ENCODE data around the gene MAD1L1. TPM values are rescaled to one million over a fixed set of nuclear protein-coding genes. Genes with fewer than 3 reads are reported as not detected.

Gene MAD1L1
- total RNA-seq, 1 donor from 2014 or later, result 48.4 TPM

DNA sequence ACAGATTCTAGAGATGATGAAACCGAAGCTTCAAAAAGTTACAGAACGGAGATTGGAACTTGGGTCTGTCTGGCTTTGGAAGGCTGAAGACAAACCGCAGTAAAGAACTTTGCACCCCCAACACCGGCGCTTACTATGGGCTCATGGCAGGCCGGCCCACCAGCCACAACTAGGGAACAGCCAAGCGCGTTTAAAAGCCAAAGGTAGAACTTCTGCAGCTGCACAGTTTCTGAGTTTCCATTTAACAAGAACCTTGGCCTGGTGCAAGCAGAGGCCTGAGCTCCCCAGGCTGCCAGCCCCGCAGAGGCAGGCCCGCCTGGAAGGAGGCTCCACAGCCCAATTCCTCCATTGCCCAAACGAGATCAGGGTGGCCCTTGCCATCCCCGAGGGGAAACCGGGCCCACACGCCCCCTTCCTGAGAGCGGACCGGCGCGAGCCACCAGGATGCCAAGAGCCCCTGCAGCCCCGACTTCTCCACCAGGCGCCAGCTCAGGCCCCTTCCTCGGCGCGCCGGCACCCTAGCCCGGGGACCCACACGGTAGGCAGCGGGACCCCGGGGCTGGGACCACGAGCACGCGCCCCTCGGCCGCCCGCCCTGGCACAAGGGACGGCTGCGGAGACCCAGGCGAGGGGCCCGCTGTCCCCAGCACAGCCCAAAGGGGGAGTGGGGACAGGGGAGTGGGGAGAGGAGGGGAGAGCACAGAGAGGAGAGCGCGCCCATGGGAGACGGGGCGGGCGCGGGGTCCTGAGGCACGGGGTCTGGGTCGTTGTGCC is 566 bp downstream of the MAD1L1 start:
- Histone ChIP-seq H3K27me3 (no peaks in the 10 kb centered on the region), H3K9me3 (no peaks in the 10 kb centered on the region), H3K27ac (peak overlapping the region; percentile 72), H3K4me3 (peak overlapping the region; percentile 98), H3K36me3 (peaks cover 28% of the 10 kb centered on the region), H3K4me1 (peaks cover 21% of the 10 kb centered on the region)
- no peak for DNase-seq
- intact Hi-C loops (cut with DNase I), result no loop called here
- ATAC-seq, result peak; percentile 48
- TF ChIP-seq, protein P1, sequence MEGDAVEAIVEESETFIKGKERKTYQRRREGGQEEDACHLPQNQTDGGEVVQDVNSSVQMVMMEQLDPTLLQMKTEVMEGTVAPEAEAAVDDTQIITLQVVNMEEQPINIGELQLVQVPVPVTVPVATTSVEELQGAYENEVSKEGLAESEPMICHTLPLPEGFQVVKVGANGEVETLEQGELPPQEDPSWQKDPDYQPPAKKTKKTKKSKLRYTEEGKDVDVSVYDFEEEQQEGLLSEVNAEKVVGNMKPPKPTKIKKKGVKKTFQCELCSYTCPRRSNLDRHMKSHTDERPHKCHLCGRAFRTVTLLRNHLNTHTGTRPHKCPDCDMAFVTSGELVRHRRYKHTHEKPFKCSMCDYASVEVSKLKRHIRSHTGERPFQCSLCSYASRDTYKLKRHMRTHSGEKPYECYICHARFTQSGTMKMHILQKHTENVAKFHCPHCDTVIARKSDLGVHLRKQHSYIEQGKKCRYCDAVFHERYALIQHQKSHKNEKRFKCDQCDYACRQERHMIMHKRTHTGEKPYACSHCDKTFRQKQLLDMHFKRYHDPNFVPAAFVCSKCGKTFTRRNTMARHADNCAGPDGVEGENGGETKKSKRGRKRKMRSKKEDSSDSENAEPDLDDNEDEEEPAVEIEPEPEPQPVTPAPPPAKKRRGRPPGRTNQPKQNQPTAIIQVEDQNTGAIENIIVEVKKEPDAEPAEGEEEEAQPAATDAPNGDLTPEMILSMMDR (IDR thresholded peaks at IDR 0.05), result no peak

DNA sequence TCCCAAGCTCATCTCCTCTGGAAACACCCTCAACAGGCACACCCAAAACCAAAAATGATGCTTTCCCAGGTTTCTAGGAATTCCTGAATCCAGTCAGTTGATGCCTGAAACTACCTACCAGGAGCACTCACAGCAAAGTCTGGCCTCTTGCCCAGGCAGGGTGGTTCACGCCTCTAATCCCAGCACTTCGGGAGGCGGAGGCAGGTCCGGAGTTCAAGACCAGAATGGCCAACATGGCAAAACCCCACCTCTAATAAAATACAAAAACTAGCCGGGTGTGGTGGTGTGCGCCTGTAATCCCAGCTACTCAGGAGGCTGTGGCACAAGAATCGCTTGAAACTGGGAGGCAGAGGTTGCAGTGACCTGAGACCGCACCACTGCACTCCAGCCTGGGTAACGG is 1.9 kb downstream of the MAD1L1 start:
- Histone ChIP-seq H3K27me3 (no peaks in the 10 kb centered on the region), H3K27ac (no peak overlapping the region), H3K9me3 (no peaks in the 10 kb centered on the region), H3K4me1 (peaks cover 21% of the 10 kb centered on the region), H3K36me3 (peaks cover 36% of the 10 kb centered on the region), H3K4me3 (no peak overlapping the region)
- DNase-seq, result no peak
- intact Hi-C loops (cut with DNase I), result no loop called here
- TF ChIP-seq, protein P1 (IDR thresholded peaks at IDR 0.05), result no peak
- no peak for ATAC-seq

- Histone ChIP-seq H3K9me3 (no peaks in the 10 kb centered on the region), H3K4me3 (no peak overlapping the region), H3K4me1 (peaks cover 21% of the 10 kb centered on the region), H3K27me3 (no peaks in the 10 kb centered on the region), H3K36me3 (peaks cover 34% of the 10 kb centered on the region), H3K27ac (no peak overlapping the region)
- ATAC-seq, result no peak
- intact Hi-C loops (cut with DNase I), result no loop called here
- TF ChIP-seq, protein P1 (IDR thresholded peaks at IDR 0.05), result no peak
- no peak for DNase-seq
Observed at GRCh38 chr7:2230226-2230625, 2.5 kb downstream of the MAD1L1 start.

DNA sequence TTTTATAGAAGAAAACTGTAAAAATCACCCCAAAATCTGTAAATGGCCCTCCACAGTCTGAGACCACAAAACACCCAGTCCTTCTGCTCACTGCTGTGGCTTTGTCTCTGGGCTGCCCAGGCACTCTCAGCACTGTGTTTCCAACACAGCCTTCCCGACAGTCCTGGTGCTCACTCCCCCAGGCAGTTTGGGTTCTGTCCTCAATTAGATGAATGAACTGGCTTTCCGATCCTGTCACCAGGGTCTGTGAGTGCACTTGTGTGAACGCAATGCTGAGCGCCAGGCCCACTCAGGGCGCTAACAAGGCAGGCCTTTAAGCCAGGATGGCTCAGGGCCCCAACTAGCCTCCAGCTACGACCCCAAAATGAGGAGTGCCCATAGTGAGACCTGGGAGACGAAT is 3.3 kb downstream of the MAD1L1 start:
- no peak overlapping the region for H3K4me3 ChIP-seq
- H3K27ac ChIP-seq, result no peak overlapping the region
- intact Hi-C loops (cut with DNase I), result no loop called here
- H3K36me3 ChIP-seq, result peaks cover 28% of the 10 kb centered on the region
- DNase-seq, result no peak
- peaks cover 21% of the 10 kb centered on the region for H3K4me1 ChIP-seq
- no peak for ATAC-seq
- TF ChIP-seq, protein P1 (IDR thresholded peaks at IDR 0.05), result no peak
- no peaks in the 10 kb centered on the region for H3K9me3 ChIP-seq
- H3K27me3 ChIP-seq, result no peaks in the 10 kb centered on the region

DNA sequence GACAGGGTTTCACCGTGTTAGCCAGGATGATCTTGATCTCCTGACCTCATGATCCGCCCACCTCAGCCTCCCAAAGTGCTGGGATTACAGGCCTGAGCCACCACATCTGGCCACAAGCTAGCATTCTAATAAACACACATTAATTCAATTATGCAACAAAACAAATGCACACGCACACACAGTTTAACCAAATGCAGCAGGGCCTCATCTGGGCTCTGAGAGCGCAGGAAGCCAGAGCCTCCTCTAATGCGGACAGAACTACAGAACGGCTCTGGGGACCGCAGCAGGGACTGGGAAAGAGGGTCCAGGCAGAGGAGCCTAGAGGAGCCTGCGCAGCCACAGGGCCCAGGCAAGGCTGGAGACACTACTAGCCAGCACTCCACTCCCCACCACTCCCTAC is 3.8 kb downstream of the MAD1L1 start:
- Histone ChIP-seq H3K27ac (no peak overlapping the region), H3K9me3 (no peaks in the 10 kb centered on the region), H3K4me1 (peaks cover 21% of the 10 kb centered on the region), H3K27me3 (no peaks in the 10 kb centered on the region), H3K36me3 (peaks cover 29% of the 10 kb centered on the region), H3K4me3 (no peak overlapping the region)
- intact Hi-C loops (cut with DNase I), result no loop called here
- DNase-seq (no peak), ATAC-seq (no peak)
- TF ChIP-seq, protein P1 (IDR thresholded peaks at IDR 0.05), result no peak

Measured in upper lobe of right lung (tissue), 1 donor.